ENCODE results near the gene KIT. TPM values are rescaled to one million over a fixed set of nuclear protein-coding genes. Genes with fewer than 3 reads are reported as not detected.

The KIT gene
- total and polyA plus RNA-seq, 4 donors, result 3.9 to 74.4 (median 15.3) TPM

GRCh38 chr4:54651050-54651449 is 6.7 kb upstream of the KIT start:
- Histone ChIP-seq H3K36me3 (ENCODE audit: control insufficient read depth in 4 of 4, insufficient read depth in 4 of 4, low read length in 4 of 4) (no peaks in the 10 kb centered on the region), H3K27ac (ENCODE audit: low read depth in 1 of 2, low read length in 1 of 2) (no peak overlapping the region), H3K4me1 (ENCODE audit: control insufficient read depth in 5 of 5, insufficient read depth in 5 of 5, low read length in 5 of 5) (no peaks in the 10 kb centered on the region), H3K9me3 (ENCODE audit: control insufficient read depth in 4 of 4, insufficient read depth in 3 of 4, low read length in 3 of 4) (no peaks in the 10 kb centered on the region), H3K9ac (ENCODE audit: insufficient read depth in 1 of 2, low read length in 2 of 2) (no peak overlapping the region), H3K4me3 (no peak overlapping the region), H3K27me3 (ENCODE audit: control insufficient read depth in 3 of 3, insufficient read depth in 3 of 3, low read length in 2 of 3) (peaks cover 0 to 5% (median 0%) of the 10 kb centered on the region in 3 donors)
- ATAC-seq (ENCODE audit: insufficient read depth, low FRiP score) (no peak), DNase-seq (no peak)
- WGBS, 2 donors, result 96 to 99% methylated on average over 3 of the region's 3 CpGs
- TF ChIP-seq CTCF (IDR thresholded peaks at IDR 0.05; ENCODE audit: control extremely low read depth, extremely low read depth), result no peak

- no peak for TF ChIP-seq CTCF (IDR thresholded peaks at IDR 0.05; ENCODE audit: control extremely low read depth, extremely low read depth)
- no peaks in the 10 kb centered on the region for H3K9me3 ChIP-seq (ENCODE audit: control insufficient read depth in 4 of 4, insufficient read depth in 3 of 4, low read length in 3 of 4)
- no peak for DNase-seq
- H3K27ac ChIP-seq (ENCODE audit: low read depth in 1 of 2, low read length in 1 of 2), result no peak overlapping the region
- no peak overlapping the region for H3K4me3 ChIP-seq
- H3K27me3 ChIP-seq (ENCODE audit: control insufficient read depth in 3 of 3, insufficient read depth in 3 of 3, low read length in 2 of 3), result peaks cover 0 to 24% (median 7%) of the 10 kb centered on the region in 3 donors
- no peak for ATAC-seq (ENCODE audit: insufficient read depth, low FRiP score)
- H3K4me1 ChIP-seq (ENCODE audit: control insufficient read depth in 5 of 5, insufficient read depth in 5 of 5, low read length in 5 of 5), result peaks cover 0 to 18% (median 6%) of the 10 kb centered on the region in 5 donors
- no peak overlapping the region for H3K9ac ChIP-seq (ENCODE audit: insufficient read depth in 1 of 2, low read length in 2 of 2)
- WGBS, 2 donors, result 71 to 79% methylated on average over 4 of the region's 4 CpGs
- H3K36me3 ChIP-seq (ENCODE audit: control insufficient read depth in 4 of 4, insufficient read depth in 4 of 4, low read length in 4 of 4), result no peaks in the 10 kb centered on the region
These were observed 3.0 kb upstream of the KIT start for GRCh38 chr4:54654753-54655152.

GRCh38 chr4:54657185-54657550 is 589 bp upstream of the KIT start:
- Histone ChIP-seq H3K27me3 (ENCODE audit: control insufficient read depth in 3 of 3, insufficient read depth in 3 of 3, low read length in 2 of 3) (peaks cover 4 to 31% (median 24%) of the 10 kb centered on the region in 3 donors), H3K9me3 (ENCODE audit: control insufficient read depth in 4 of 4, insufficient read depth in 3 of 4, low read length in 3 of 4) (peaks cover 0 to 2% (median 0%) of the 10 kb centered on the region in 4 donors), H3K4me1 (ENCODE audit: control insufficient read depth in 5 of 5, insufficient read depth in 5 of 5, low read length in 5 of 5) (peaks cover 0 to 20% (median 6%) of the 10 kb centered on the region in 5 donors), H3K4me3 (peak overlapping the region; percentile 31), H3K9ac (ENCODE audit: insufficient read depth in 1 of 2, low read length in 2 of 2) (no peak overlapping the region), H3K36me3 (ENCODE audit: control insufficient read depth in 4 of 4, insufficient read depth in 4 of 4, low read length in 4 of 4) (no peaks in the 10 kb centered on the region), H3K27ac (ENCODE audit: low read depth in 1 of 2, low read length in 1 of 2) (peak overlapping the region in 1 of 2 donors; percentile 68)
- ATAC-seq (ENCODE audit: insufficient read depth, low FRiP score), result no peak
- DNase-seq, result peak; percentile 14 to 31 (median 17)
- 8 to 9% methylated on average over 26 of the region's 26 CpGs for WGBS, 2 donors
- TF ChIP-seq CTCF (IDR thresholded peaks at IDR 0.05; ENCODE audit: control extremely low read depth, extremely low read depth), result no peak
